Fibroblast of the aortic adventitia (primary cell): Measurements from ENCODE around the gene GPD2. TPM values are rescaled to one million over a fixed set of nuclear protein-coding genes. Genes with fewer than 3 reads are reported as not detected.
"Not testable (repeated sequence)": the region's sequence is repeated elsewhere in the genome, so short reads cannot be mapped to it uniquely, and the experiment has no call there.

ENCODE experiments used
- DNase-seq: peaks from one replicate; pipeline ENCODE4 v3.0.0-alpha.2; 2010; ENCODE audit warnings: low read depth
- H3K4me3 ChIP-seq: 2 replicates; pipeline ENCODE4 v1.5.1; 2011; ENCODE audit warnings: low read depth, mild to moderate bottlenecking, control low read depth, low read length, moderate library complexity
- total RNA-seq: library from RNA; depleted of rRNA; stranded (reverse); fragments of >200 nt; gene quantifications from 2 replicates; pipeline ENCODE4 v1.2.3, GENCODE V29; 2012; ENCODE audit warnings: low replicate concordance
- TF ChIP-seq, protein P1 (sequence below): IDR thresholded peaks from 2 replicates; pipeline ENCODE4 v1.5.1; 2011; ENCODE audit warnings: mild to moderate bottlenecking, low read length, control low read depth, inconsistent platforms; ENCODE audit not compliant: insufficient read depth

The GPD2 gene
- total RNA-seq, 1 donor, result 89.7 TPM

DNA sequence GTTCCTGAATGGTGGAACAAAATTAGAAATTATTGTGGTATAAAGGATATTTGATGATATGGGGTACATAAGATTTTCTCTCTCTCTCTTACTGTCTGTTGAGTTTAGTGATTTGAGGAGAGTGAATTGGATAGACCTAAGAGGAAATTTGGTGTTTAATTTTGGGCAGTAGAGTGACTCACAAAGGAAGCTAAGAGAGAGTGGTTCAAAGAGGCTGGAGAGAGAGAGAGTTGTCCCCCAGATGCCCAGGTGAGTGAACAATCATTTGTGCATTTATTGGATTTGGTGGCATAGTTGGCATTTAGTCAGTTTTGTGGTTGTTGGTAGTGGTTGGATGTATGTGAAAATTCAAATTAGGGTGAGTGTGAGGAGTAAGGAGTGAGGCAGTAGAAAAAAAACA lies 56.8 kb downstream of the GPD2 start:
- H3K4me3 ChIP-seq, result no peak overlapping the region
- TF ChIP-seq, protein P1, sequence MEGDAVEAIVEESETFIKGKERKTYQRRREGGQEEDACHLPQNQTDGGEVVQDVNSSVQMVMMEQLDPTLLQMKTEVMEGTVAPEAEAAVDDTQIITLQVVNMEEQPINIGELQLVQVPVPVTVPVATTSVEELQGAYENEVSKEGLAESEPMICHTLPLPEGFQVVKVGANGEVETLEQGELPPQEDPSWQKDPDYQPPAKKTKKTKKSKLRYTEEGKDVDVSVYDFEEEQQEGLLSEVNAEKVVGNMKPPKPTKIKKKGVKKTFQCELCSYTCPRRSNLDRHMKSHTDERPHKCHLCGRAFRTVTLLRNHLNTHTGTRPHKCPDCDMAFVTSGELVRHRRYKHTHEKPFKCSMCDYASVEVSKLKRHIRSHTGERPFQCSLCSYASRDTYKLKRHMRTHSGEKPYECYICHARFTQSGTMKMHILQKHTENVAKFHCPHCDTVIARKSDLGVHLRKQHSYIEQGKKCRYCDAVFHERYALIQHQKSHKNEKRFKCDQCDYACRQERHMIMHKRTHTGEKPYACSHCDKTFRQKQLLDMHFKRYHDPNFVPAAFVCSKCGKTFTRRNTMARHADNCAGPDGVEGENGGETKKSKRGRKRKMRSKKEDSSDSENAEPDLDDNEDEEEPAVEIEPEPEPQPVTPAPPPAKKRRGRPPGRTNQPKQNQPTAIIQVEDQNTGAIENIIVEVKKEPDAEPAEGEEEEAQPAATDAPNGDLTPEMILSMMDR, result no peak
- no peak for DNase-seq

DNA sequence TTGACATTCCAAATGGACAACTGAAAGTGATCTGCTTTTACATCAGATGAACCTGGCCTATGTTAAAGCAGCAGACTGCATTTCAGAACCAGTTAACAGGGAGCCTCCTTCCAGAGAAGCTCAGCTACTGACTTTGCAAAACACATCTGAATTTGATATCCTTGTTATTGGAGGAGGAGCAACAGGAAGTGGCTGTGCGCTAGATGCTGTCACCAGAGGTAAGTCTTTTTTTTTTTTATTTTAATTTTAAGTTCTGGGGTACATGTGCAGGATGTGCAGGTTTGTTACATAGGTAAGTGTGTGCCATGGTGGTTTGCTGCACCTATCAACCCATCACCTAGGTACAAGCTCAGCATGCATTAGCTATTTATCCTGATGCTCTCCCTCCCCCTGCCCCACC lies 59.8 kb downstream of the GPD2 start:
- DNase-seq, H3K4me3 ChIP-seq: not testable (repeated sequence)

DNA sequence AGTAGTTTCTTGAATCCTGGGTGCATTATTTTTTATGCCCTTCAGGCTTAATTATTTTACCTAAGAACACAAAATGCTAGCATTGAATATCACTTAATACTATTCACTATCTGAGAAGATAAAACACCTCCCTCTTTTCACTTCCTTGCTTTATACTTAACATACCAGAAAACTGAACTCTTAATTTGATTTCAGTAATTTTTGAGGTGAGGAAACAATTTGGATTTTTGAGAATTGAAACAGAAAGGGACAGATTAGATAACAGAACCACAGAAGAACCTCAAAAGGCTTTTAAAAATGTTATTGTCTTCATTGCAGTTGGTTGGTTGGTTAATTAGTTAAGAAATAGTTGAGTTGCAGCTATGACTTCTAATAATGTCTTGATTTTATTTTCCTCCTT lies 69.5 kb downstream of the GPD2 start:
- peak; percentile 5 for DNase-seq
- no peak overlapping the region for H3K4me3 ChIP-seq
- TF ChIP-seq, protein P1, result no peak

DNA sequence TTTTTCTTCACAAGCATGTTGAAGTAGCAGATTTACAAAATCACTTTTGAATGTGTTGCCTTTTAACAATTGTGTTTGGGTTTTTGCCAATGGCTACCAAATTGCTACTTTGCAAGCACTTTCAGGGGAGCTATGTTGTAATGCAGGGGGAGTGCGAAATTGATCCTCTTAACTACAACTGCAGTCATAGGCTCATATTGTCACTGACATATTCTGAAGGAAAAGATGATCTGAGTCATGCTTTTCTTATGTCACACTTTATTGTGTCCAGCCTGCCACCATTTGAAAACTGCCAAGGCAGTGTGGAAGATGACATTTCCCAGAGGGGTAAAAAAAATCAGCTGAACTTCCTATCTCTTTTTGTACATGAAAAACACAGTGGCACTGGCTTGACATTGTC lies 74.9 kb downstream of the GPD2 start:
- no peak overlapping the region for H3K4me3 ChIP-seq
- TF ChIP-seq, protein P1, result no peak
- DNase-seq, result no peak

DNA sequence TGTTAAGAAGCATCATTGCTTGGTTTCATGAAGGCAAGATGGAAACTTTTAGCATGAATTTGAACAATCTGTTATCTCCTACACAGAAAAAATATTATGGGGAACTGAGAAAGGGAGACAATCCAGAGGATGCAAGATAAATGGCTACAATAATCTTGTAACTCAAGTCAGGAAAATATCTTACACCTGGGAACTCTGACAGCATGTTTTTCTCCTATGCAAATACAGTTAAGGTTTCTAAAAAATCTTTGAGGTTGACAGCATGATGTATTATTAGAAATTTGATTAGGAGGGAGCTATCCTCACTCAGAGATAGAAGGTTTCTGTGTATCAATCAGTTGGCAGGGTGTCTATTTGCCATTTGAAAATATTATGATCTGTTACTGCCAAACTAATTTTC lies 75.6 kb downstream of the GPD2 start:
- DNase-seq, result no peak
- H3K4me3 ChIP-seq, result no peak overlapping the region
- TF ChIP-seq, protein P1, result no peak

DNA sequence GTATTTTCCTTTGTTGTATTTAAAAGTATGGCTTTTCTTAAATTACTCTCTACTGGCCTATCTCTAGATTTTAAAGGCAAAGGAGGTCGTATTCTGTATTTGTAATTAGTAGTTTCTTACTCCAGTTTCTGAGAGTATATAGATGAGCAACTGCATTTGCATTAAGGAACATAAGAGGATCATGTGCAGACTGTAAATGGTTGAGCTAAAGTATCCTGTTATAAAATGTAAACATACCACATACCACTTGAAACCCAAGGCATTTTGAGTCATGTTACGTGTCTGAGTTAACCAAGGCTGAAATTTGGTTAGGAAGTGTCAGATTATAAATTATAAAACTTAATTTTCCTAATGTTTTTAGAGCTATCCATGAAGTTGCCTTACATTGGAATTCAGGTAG lies 76.3 kb downstream of the GPD2 start:
- DNase-seq, result no peak
- no peak overlapping the region for H3K4me3 ChIP-seq
- TF ChIP-seq, protein P1, result no peak

DNA sequence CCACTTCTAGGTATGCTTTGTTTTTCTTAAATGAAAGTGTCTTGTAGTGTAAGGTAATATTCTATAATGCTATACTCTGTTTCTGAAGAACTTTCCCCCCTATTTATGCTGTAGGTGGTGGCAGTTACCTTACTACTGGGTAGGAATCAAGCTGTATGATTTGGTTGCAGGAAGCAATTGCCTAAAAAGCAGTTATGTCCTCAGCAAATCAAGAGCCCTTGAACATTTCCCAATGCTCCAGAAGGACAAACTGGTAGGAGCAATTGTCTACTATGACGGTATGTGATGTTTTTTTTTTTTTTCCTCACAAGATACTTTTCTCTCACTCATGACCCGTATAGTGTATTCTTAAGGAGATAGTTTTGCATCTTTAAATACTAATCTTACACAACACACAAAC lies 77.0 kb downstream of the GPD2 start:
- TF ChIP-seq, protein P1, result no peak
- DNase-seq, result no peak
- H3K4me3 ChIP-seq, result no peak overlapping the region
